ENCODE data around the gene TSHZ1. TPM values are rescaled to one million over a fixed set of nuclear protein-coding genes. Genes with fewer than 3 reads are reported as not detected.

The TSHZ1 gene
- total and polyA plus RNA-seq, 4 donors = 4.2 to 6.6 (median 5.6) TPM

DNA sequence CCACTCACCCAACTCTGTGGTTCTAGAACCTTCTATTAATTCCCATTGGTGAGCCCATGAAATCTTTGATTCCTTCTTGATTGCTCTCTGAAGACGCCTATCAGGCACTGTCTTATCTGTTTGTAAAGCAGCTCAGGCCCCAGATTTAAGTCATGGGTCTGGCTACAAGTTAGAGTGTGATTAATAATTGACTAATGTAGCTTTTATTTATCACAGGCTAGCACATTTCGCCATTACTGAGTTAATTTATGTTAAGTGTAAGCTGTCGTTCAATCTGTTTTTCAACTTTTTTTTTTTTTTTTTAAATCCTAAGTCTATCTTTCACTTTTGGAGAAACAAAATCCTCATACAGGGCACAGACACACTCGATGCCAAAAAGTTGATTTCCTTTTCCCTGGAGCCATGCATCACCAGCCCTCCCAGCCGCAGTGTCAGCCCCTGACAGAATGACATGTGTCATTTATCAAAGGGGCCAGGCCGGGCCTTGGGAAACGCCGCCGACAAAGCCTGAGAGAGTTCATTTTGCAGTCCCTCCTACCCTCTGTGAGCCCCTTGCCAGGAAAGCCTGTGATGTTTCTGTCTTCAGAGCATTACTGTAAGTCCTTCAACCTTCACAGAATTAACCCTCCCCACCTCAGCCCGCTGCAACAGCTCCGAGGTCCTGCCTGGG lies 15.8 kb downstream of the TSHZ1 start:
- TF ChIP-seq RAD21 (IDR thresholded peaks at IDR 0.05) = no peak
- TF ChIP-seq FOXA1 (IDR thresholded peaks at IDR 0.05) = no peak
- TF ChIP-seq HNF4G (IDR thresholded peaks at IDR 0.05) = no peak
- no peak for TF ChIP-seq FOXA2 (IDR thresholded peaks at IDR 0.05)
- TF ChIP-seq TAF1 (conservative IDR thresholded peaks at IDR 0.05) = no peak
- TF ChIP-seq REST (IDR thresholded peaks at IDR 0.05) = peak; percentile 42
- peak in 1 of 2 donors; percentile 20 for TF ChIP-seq GABPA (IDR thresholded peaks at IDR 0.05 in 1 of 2, conservative IDR thresholded peaks at IDR 0.05 in 1 of 2)
- no peak for TF ChIP-seq JUND (IDR thresholded peaks at IDR 0.05)
- TF ChIP-seq, protein P1, sequence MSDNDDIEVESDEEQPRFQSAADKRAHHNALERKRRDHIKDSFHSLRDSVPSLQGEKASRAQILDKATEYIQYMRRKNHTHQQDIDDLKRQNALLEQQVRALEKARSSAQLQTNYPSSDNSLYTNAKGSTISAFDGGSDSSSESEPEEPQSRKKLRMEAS (IDR thresholded peaks at IDR 0.05) = no peak
- peak in 1 of 2 donors; percentile 23 for TF ChIP-seq RXRA (IDR thresholded peaks at IDR 0.05)
- TF ChIP-seq HNF4A (conservative IDR thresholded peaks at IDR 0.05) = peak in 1 of 2 donors; percentile 22
- TF ChIP-seq, protein P2, sequence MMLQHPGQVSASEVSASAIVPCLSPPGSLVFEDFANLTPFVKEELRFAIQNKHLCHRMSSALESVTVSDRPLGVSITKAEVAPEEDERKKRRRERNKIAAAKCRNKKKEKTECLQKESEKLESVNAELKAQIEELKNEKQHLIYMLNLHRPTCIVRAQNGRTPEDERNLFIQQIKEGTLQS (IDR thresholded peaks at IDR 0.05) = no peak
- TF ChIP-seq NR2F2 (IDR thresholded peaks at IDR 0.05) = no peak
- TF ChIP-seq, protein P3, sequence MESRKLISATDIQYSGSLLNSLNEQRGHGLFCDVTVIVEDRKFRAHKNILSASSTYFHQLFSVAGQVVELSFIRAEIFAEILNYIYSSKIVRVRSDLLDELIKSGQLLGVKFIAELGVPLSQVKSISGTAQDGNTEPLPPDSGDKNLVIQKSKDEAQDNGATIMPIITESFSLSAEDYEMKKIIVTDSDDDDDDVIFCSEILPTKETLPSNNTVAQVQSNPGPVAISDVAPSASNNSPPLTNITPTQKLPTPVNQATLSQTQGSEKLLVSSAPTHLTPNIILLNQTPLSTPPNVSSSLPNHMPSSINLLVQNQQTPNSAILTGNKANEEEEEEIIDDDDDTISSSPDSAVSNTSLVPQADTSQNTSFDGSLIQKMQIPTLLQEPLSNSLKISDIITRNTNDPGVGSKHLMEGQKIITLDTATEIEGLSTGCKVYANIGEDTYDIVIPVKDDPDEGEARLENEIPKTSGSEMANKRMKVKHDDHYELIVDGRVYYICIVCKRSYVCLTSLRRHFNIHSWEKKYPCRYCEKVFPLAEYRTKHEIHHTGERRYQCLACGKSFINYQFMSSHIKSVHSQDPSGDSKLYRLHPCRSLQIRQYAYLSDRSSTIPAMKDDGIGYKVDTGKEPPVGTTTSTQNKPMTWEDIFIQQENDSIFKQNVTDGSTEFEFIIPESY (IDR thresholded peaks at IDR 0.05) = peak; percentile 10
- no peak for TF ChIP-seq CTCF (IDR thresholded peaks at IDR 0.05; ENCODE audit: low read depth, low read length, missing input control)
- peak; percentile 56 for TF ChIP-seq YY1 (IDR thresholded peaks at IDR 0.05)
- TF ChIP-seq SP1 (IDR thresholded peaks at IDR 0.05) = no peak
- TF ChIP-seq EGR1 (IDR thresholded peaks at IDR 0.05; ENCODE audit: low read depth in 2 of 2) = no peak
- Histone ChIP-seq H3K4me1 (ENCODE audit: control insufficient read depth in 4 of 4, insufficient read depth in 4 of 4, low read length in 3 of 4) (peaks cover 14 to 40% (median 38%) of the 10 kb centered on the region in 4 donors), H3K27me3 (ENCODE audit: control insufficient read depth in 4 of 4, insufficient read depth in 4 of 4, low read length in 3 of 4) (no peaks in the 10 kb centered on the region), H3K27ac (ENCODE audit: low read depth in 1 of 2, low read length in 2 of 2) (peak overlapping the region; percentile 38 to 83), H3K9ac (ENCODE audit: low read depth in 1 of 2, low read length in 2 of 2) (peak overlapping the region; percentile 17 to 48), H3K36me3 (ENCODE audit: control insufficient read depth in 4 of 4, insufficient read depth in 3 of 4, low read depth in 1 of 4, low read length in 3 of 4) (no peaks in the 10 kb centered on the region), H3K9me3 (ENCODE audit: control insufficient read depth in 4 of 4, low read length in 3 of 4) (no peaks in the 10 kb centered on the region), H3K4me3 (ENCODE audit: low read depth in 1 of 3, low read length in 3 of 3) (peak overlapping the region in 2 of 3 donors; percentile 28 to 31)
- no peak for DNase-seq (ENCODE audit: low spot score)
- 19% methylated on average over 11 of the region's 11 CpGs for WGBS
